ENCODE measurements around the gene HEPACAM. TPM values are rescaled to one million over a fixed set of nuclear protein-coding genes. Genes with fewer than 3 reads are reported as not detected.

Gene HEPACAM
- total RNA-seq, 6 experiments from 2014 or later = 0.31 TPM; not detected in 5

Other genes with a start within 250 kb of the HEPACAM start
- gene NRGN, start 196.1 kb downstream of the HEPACAM start, total RNA-seq (2021; fragmentation: NEBNext Ultra II Directional; extraction: Animal tissue kit (Norgen Biotek cat#: 25700)) = 1 to 10 TPM; 3.8 to 6.5 (median 5.4) TPM
- under 1 TPM in 1 of 6 experiments, not detected in 5; 0.14 TPM for gene VSIG2, start 183.8 kb downstream of the HEPACAM start, total RNA-seq (2021; fragmentation: NEBNext Ultra II Directional; extraction: Animal tissue kit (Norgen Biotek cat#: 25700))
- gene ESAM, start 173.8 kb downstream of the HEPACAM start, total RNA-seq (2021; fragmentation: NEBNext Ultra II Directional; extraction: Animal tissue kit (Norgen Biotek cat#: 25700)) = under 1 TPM in 3 of 6 experiments, not detected in 3; 0.11 to 0.14 (median 0.12) TPM
- gene MSANTD2, start 135.6 kb downstream of the HEPACAM start, total RNA-seq (2021; fragmentation: NEBNext Ultra II Directional; extraction: Animal tissue kit (Norgen Biotek cat#: 25700)) = 1 to 10 TPM; 4.4 to 7.1 (median 5.8) TPM
- 1 to 10 TPM; 1.9 to 3.3 (median 2.6) TPM for gene ROBO3, start 70.6 kb downstream of the HEPACAM start, total RNA-seq (2021; fragmentation: NEBNext Ultra II Directional; extraction: Animal tissue kit (Norgen Biotek cat#: 25700))
- under 1 TPM; 0.46 to 0.63 (median 0.56) TPM for gene ROBO4, start 38.2 kb downstream of the HEPACAM start, total RNA-seq (2021; fragmentation: NEBNext Ultra II Directional; extraction: Animal tissue kit (Norgen Biotek cat#: 25700))
- gene HEPN1, start 16.8 kb downstream of the HEPACAM start, total RNA-seq (2021; fragmentation: NEBNext Ultra II Directional; extraction: Animal tissue kit (Norgen Biotek cat#: 25700)) = not detected
- 1 to 10 TPM; 1.3 to 3.2 (median 2.5) TPM for gene CCDC15, start 18.2 kb upstream of the HEPACAM start, total RNA-seq (2021; fragmentation: NEBNext Ultra II Directional; extraction: Animal tissue kit (Norgen Biotek cat#: 25700))
- 1 to 10 TPM; 1.7 to 4.5 (median 3.7) TPM for gene SLC37A2, start 127.3 kb upstream of the HEPACAM start, total RNA-seq (2021; fragmentation: NEBNext Ultra II Directional; extraction: Animal tissue kit (Norgen Biotek cat#: 25700))
- gene TMEM218, start 175.6 kb upstream of the HEPACAM start, total RNA-seq (2021; fragmentation: NEBNext Ultra II Directional; extraction: Animal tissue kit (Norgen Biotek cat#: 25700)) = 10 to 100 TPM; 14.9 to 24.3 (median 20.7) TPM
- gene PKNOX2, start 228.7 kb upstream of the HEPACAM start, total RNA-seq (2021; fragmentation: NEBNext Ultra II Directional; extraction: Animal tissue kit (Norgen Biotek cat#: 25700)) = under 1 TPM in 1 of 6 experiments, not detected in 5; 0.10 TPM